NT2/D1 (cell line): Measurements from ENCODE around the gene SKA2.

Experiments
- SUZ12 ChIP-seq: IDR thresholded peaks from 2 replicates; pipeline ENCODE4 v1.6.1; 2011; ENCODE audit not compliant: insufficient read length, insufficient read depth; ENCODE audit errors: extremely low read depth
- YY1 ChIP-seq: IDR thresholded peaks from 2 replicates; pipeline ENCODE4 v1.6.1; 2011; ENCODE audit not compliant: insufficient read length, insufficient read depth
- ZNF274 ChIP-seq: IDR thresholded peaks from 2 replicates; pipeline ENCODE4 v1.6.1; 2011; ENCODE audit warnings: mild to moderate bottlenecking, low read depth, low read length

- TF ChIP-seq YY1 (no peak), ZNF274 (no peak), SUZ12 (no peak)
Observed at GRCh38 chr17:59073972-59074371, 81.0 kb downstream of the SKA2 start.
